ENCODE data around the gene PPP1R12B.
"Not testable (repeated sequence)": the region's sequence is repeated elsewhere in the genome, so short reads cannot be mapped to it uniquely, and the experiment has no call there.

PPP1R12B gene

DNA sequence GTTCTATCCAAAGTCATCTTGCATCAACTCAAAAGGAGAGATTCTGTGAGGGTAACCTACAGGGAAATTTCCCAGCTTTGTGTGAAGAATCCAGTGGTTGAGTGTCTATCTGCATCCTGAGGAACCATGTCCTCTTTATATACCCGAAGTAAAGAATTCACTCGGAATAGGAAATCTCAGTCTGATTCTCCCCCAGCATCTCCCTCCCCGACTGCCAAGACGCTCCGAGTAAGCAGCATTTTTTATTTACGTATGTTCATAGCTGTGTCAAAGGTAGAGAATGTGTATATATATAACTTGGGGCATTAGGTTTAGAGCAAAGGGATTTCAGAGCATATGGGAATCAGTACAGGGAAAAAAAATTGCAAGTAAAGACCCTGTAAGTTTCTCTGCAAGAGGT is 191.5 kb downstream of the PPP1R12B start:
- DNase-seq: no peak

- DNase-seq: no peak
These were observed 191.9 kb downstream of the PPP1R12B start for GRCh38 chr1:202540448-202540847.

DNA sequence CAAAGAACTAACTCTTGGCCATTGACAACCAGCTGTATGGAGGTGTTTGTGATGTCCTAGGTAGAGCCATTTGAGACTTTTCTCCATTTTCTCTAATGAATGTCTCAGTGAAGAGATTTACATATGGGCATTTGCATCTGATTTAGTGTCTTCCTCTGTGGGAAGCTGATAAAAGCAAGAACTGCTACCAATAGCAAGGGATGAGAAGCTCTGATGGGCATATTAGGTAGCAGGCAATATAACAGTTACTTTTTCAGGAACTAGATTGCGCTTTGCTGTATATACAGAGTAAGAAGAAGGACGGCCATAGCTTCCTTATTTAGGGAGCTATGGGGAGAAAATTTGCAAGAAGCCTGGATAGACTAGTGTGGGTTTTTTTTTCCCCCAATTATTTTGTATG is 192.4 kb downstream of the PPP1R12B start:
- DNase-seq: not testable (repeated sequence)

- not testable (repeated sequence) for DNase-seq
These were observed 193.9 kb downstream of the PPP1R12B start for GRCh38 chr1:202542415-202542814.

DNA sequence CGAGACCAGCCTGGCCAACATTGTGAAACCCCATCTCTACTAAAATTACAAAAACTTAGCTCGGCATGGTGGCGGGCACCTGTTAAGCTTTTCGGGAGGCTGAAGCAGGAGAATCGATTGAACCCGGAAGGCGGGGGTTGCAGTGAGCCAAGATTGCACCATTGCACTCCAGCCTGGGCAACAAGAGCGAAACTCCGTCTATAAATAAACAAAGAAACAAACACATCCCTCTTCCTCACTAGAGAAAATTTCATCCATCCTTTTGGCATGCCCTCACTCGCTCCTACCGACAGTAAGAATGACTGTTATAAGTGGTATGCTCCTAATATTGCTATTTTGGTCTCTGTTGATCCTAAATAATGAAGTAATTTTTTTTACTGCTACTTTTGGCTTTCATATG is 195.0 kb downstream of the PPP1R12B start:
- not testable (repeated sequence) for DNase-seq

DNA sequence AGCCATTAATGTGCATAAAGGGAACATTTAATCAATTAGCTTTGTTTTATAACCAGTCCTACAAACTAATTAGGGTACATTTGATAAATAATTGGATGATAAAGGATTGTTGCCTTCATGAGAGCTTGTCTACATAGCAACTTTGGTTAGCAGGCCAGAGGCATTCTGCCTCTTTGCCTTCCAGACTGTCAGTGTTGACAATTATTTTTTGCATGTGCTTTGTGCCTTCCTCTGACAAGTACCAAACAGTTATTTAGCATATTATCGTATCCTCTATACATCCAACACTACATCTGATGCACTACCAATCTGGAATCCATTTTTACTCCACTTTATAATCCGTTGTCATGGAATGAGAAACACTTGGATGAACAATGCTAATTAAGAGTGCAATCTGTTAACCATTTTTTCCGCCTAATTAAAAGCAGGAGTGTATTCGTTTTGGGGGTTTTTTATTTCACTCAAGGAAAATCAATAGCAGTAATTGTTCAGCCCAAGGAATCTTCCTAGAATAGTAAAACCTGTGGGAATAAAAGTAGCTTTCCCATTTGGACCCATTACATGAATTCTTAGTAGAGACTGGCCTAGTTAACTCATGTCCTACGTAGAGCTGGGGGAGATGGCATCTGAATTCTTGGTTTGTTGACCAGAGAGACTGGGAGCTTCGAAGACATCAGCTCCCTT is 196.4 kb downstream of the PPP1R12B start:
- not testable (repeated sequence) for DNase-seq

GRCh38 chr1:202545647-202546303 is 197.3 kb downstream of the PPP1R12B start:
- DNase-seq: not testable (repeated sequence)

DNA sequence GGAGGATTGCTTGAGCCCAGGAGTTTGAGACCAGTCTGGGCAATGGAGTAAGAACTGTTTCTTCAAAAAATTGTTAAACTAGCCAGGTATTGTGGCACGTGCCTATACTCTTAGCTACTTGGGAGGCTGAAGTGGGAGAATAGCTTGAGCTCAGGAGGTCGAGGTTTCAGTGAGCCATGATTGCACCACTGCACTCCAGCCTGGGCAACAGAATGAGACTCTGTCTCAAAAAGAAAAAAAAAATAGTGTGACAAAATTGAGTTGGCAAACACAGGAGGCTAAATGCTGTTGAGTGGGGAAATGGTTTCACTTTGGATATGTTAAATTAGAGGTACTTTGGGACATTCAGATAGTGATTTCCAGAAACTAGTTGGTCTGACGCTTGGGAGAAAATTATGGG is 197.9 kb downstream of the PPP1R12B start:
- not testable (repeated sequence) for DNase-seq

- DNase-seq: not testable (repeated sequence)
These were observed 198.3 kb downstream of the PPP1R12B start for GRCh38 chr1:202546796-202547195.

GRCh38 chr1:202547215-202547614 is 198.7 kb downstream of the PPP1R12B start:
- no peak for DNase-seq

DNA sequence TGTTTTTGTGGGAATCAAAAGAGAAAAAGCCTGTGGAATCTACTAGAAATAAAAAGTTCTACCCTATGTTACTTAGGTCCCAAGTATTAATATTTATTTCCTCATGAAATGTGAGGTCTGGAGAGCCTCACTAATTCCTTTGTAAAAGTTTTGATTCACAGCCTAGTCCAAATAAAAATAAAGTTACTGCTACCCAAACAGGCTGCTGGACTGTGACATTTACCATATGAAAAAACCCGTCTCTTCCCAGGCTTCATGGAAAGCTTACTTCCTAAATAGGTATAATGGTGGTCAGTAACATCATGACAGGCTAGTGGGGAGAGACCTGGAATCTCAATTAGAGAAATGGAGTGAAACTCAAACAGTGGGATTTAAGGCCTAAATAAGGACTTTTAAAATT is 201.6 kb downstream of the PPP1R12B start:
- not testable (repeated sequence) for DNase-seq

GRCh38 chr1:202551683-202552082 is 203.2 kb downstream of the PPP1R12B start:
- DNase-seq: peak; percentile 4

- DNase-seq: not testable (repeated sequence)
These were observed 204.1 kb downstream of the PPP1R12B start for GRCh38 chr1:202552615-202553014.

- DNase-seq: not testable (repeated sequence)
These were observed 204.6 kb downstream of the PPP1R12B start for GRCh38 chr1:202553078-202553477.

DNA sequence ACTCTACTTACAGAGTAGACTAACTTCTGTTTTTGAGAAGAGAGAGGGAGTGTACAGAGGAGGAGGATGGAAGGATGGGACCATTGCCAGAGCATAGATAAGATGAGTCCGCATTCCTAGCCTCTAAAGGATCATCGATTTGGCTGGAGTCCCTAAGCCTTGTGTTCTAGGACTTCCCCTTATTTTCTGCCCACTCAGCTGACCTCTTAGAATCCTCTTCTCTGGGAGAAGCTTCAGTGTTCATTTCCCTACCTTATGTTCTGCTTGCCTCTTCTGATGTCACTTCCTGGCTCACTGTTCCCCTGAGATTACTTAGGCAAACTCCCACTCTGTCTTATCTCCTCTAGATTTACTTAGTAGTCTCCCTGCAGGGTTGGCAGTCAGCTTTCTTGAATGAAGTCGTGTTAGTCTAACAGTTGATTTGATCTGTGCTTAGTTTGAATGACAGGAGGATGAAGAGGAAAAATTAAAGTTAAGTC is 205.1 kb downstream of the PPP1R12B start:
- DNase-seq: no peak

DNA sequence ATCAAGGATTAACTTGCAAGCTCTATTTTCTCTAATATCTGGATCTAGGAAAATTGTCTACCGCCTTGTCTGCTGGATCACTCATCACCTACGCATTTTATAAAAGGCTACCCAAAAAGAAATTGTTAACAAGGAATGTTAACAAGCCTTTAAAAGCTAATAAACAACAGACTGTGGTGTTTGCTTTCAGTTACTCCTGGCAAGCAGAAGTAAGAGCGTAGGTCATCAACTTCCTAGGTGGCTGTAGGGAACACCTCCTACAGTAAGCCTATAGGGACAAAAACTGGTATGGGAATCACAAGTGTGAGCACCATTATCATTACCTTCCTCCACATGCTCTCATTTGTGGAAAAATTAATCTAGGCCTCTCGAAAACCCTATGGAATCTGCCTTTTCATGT is 206.1 kb downstream of the PPP1R12B start:
- DNase-seq: not testable (repeated sequence)

GRCh38 chr1:202556037-202556436 is 207.5 kb downstream of the PPP1R12B start:
- not testable (repeated sequence) for DNase-seq

GRCh38 chr1:202557662-202558061 is 209.2 kb downstream of the PPP1R12B start:
- not testable (repeated sequence) for DNase-seq

DNA sequence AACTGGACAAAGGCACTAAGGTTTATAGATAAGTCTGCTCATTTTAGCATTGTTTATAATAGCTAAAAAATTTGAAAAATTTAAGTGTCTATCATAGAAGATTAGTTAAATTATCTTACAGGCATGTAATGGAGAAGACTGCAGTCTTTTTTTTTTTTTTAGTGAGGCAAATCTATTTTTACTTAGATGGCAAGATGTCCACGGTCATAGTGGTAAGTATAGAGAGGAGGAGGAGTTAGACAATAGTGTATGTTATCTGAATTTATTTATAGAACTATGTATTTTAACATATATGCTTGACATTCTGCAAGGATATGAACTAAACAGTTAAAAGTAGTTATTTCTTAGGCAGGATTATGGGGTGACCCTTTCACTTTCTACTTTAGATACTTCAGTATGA is 212.7 kb downstream of the PPP1R12B start:
- no peak for DNase-seq

DNA sequence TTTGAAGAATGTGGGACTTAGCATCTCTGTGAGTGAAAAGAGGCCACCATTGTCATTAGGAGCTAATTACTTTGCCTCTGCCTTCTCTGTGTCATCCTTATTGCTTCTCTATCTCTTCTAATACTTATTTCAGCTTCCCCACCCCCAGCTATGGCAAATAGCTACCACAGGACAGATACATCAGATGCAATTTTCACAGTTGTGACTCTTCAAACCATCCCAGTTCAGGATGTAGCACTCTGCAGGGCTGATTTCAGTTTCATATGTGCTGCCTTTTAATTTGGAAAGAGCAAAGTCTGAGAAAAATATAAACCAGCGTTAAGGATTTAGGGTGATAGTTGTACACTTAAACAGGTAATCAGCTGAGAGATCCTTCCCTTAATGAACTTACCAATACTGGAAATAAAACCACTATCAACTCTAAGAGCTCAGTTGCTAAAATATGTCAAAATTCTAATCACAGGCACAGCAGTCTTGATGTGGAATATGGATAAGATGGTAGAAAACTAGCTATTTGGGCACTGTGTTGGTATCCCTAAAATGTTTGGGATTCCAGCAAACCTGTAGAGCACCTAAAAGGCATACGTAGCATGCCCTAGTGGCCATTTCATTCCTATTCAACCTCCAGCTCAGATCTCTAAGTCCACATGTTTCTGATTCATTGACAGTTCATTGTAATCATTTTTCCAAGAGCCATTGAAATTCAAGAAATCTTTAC is 213.4 kb downstream of the PPP1R12B start:
- no peak for DNase-seq

GRCh38 chr1:202562444-202563060 is 214.1 kb downstream of the PPP1R12B start:
- DNase-seq: no peak

GRCh38 chr1:202563818-202564217 is 215.3 kb downstream of the PPP1R12B start:
- DNase-seq: no peak

GRCh38 chr1:202564958-202565495 is 216.5 kb downstream of the PPP1R12B start:
- no peak for DNase-seq

All from NCI-H1092 treated with DMSO at 0.1 percent for 48 hours (cell line).